SK-N-SH (cell line): ENCODE measurements around the gene NTSR2.

Experiments
- EZH2phosphoT487 ChIP-seq: fragments of 200-600 bp; sonication (generic); IDR thresholded peaks from 2 replicates; pipeline ENCODE4 v1.6.1; 2017; ENCODE audit warnings: low read depth, mixed run types, mild to moderate bottlenecking, antibody characterized with exemption, moderate library complexity, borderline replicate concordance
- POLR2AphosphoS5 ChIP-seq: IDR thresholded peaks from 2 replicates; pipeline ENCODE4 v1.6.1; 2012; ENCODE audit warnings: low read depth, low read length
- TAF1 ChIP-seq: IDR thresholded peaks from 2 replicates; pipeline ENCODE4 v1.6.1; 2012; ENCODE audit warnings: low read depth, mild to moderate bottlenecking, low read length, moderate library complexity, borderline replicate concordance
- TF ChIP-seq, protein P1 (sequence below): fragments of 200-600 bp; sonication (generic); IDR thresholded peaks from 2 replicates; pipeline ENCODE4 v1.6.1; 2017; ENCODE audit warnings: antibody characterized with exemption, mild to moderate bottlenecking, moderate library complexity
- TF ChIP-seq, protein P2 (sequence below): fragments of 150-350 bp; IDR thresholded peaks from 2 replicates; pipeline ENCODE4 v1.6.1; 2017; ENCODE audit warnings: antibody characterized with exemption, low read length, low read depth, borderline replicate concordance
- TF ChIP-seq, protein P3 (sequence below): fragments of 150-350 bp; IDR thresholded peaks from 2 replicates; pipeline ENCODE4 v1.6.1; 2016; ENCODE audit warnings: mild to moderate bottlenecking, low read depth, low read length
- TF ChIP-seq, protein P4 (sequence below): IDR thresholded peaks from 2 replicates; pipeline ENCODE4 v1.6.1; 2012; ENCODE audit warnings: mild to moderate bottlenecking, low read depth, low read length, moderate library complexity

DNA sequence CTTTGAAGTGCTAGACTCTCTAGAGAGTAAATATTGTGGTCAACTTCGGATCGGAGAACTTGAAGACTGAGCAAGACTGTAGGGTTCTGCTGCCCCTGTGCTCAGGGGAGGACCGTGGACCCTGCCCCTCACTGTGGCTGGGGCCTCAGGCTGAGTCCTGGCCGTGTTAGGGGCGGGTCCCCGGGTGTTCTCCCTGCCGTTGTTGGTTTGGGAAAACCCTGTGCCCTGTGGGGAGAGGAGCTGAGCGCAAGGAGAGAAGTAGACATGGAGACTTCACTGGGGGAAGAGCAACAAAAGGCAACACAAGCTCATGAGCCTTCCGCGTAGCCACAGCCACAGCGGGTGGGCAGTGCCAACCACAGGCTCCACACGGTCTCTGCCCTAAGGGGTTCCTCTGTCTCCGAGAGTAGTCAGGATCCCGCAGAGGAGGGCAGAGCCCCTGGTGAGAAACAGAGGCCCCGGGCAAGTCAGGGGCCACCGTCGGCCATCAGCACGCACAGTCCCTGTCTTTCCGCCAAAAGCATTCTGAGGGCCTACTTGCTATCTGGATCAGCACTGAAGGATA, 53.1 kb downstream of the NTSR2 start:
- TF ChIP-seq, protein P1, sequence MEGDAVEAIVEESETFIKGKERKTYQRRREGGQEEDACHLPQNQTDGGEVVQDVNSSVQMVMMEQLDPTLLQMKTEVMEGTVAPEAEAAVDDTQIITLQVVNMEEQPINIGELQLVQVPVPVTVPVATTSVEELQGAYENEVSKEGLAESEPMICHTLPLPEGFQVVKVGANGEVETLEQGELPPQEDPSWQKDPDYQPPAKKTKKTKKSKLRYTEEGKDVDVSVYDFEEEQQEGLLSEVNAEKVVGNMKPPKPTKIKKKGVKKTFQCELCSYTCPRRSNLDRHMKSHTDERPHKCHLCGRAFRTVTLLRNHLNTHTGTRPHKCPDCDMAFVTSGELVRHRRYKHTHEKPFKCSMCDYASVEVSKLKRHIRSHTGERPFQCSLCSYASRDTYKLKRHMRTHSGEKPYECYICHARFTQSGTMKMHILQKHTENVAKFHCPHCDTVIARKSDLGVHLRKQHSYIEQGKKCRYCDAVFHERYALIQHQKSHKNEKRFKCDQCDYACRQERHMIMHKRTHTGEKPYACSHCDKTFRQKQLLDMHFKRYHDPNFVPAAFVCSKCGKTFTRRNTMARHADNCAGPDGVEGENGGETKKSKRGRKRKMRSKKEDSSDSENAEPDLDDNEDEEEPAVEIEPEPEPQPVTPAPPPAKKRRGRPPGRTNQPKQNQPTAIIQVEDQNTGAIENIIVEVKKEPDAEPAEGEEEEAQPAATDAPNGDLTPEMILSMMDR: no peak
- TF ChIP-seq, protein P2, sequence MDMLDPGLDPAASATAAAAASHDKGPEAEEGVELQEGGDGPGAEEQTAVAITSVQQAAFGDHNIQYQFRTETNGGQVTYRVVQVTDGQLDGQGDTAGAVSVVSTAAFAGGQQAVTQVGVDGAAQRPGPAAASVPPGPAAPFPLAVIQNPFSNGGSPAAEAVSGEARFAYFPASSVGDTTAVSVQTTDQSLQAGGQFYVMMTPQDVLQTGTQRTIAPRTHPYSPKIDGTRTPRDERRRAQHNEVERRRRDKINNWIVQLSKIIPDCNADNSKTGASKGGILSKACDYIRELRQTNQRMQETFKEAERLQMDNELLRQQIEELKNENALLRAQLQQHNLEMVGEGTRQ: no peak
- TF ChIP-seq TAF1 (no peak), EZH2phosphoT487 (no peak), POLR2AphosphoS5 (no peak)
- TF ChIP-seq, protein P3, sequence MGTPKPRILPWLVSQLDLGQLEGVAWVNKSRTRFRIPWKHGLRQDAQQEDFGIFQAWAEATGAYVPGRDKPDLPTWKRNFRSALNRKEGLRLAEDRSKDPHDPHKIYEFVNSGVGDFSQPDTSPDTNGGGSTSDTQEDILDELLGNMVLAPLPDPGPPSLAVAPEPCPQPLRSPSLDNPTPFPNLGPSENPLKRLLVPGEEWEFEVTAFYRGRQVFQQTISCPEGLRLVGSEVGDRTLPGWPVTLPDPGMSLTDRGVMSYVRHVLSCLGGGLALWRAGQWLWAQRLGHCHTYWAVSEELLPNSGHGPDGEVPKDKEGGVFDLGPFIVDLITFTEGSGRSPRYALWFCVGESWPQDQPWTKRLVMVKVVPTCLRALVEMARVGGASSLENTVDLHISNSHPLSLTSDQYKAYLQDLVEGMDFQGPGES: no peak
- TF ChIP-seq, protein P4, sequence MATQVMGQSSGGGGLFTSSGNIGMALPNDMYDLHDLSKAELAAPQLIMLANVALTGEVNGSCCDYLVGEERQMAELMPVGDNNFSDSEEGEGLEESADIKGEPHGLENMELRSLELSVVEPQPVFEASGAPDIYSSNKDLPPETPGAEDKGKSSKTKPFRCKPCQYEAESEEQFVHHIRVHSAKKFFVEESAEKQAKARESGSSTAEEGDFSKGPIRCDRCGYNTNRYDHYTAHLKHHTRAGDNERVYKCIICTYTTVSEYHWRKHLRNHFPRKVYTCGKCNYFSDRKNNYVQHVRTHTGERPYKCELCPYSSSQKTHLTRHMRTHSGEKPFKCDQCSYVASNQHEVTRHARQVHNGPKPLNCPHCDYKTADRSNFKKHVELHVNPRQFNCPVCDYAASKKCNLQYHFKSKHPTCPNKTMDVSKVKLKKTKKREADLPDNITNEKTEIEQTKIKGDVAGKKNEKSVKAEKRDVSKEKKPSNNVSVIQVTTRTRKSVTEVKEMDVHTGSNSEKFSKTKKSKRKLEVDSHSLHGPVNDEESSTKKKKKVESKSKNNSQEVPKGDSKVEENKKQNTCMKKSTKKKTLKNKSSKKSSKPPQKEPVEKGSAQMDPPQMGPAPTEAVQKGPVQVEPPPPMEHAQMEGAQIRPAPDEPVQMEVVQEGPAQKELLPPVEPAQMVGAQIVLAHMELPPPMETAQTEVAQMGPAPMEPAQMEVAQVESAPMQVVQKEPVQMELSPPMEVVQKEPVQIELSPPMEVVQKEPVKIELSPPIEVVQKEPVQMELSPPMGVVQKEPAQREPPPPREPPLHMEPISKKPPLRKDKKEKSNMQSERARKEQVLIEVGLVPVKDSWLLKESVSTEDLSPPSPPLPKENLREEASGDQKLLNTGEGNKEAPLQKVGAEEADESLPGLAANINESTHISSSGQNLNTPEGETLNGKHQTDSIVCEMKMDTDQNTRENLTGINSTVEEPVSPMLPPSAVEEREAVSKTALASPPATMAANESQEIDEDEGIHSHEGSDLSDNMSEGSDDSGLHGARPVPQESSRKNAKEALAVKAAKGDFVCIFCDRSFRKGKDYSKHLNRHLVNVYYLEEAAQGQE: no peak
